Tibial nerve (tissue), 4 donors: Measurements from ENCODE around the gene GDF15. TPM values are rescaled to one million over a fixed set of nuclear protein-coding genes. Genes with fewer than 3 reads are reported as not detected.
A peak's percentile ranks its signal among the peaks of the same experiment; 100 is the strongest.

Experiments
- DNase-seq, 2 donors: peaks; one replicate each; pipeline ENCODE4 v3.0.0-alpha.2; 2019; ENCODE audit warnings: low spot score in 2 of 2
- H3K27ac ChIP-seq, 4 donors: fragments of 200-600 bp; sonication (generic) in 3 of 4; one replicate each; pipeline ENCODE4 v1.5.1; 2017 to 2019; ENCODE audit warnings: mild to moderate bottlenecking in 1 of 4
- H3K27me3 ChIP-seq, 2 donors: fragments of 200-600 bp; sonication (generic) in 1 of 2; one replicate each; pipeline versions ENCODE4 v1.5.1 to v1.6.0; 2017 to 2019
- H3K36me3 ChIP-seq, 3 donors: fragments of 200-600 bp; sonication (generic); one replicate each; pipeline ENCODE4 v1.5.1; 2018 to 2019
- H3K4me1 ChIP-seq, 4 donors: fragments of 200-600 bp; sonication (generic) in 3 of 4; one replicate each; pipeline ENCODE4 v1.5.1; 2017 to 2019
- H3K4me3 ChIP-seq, 4 donors: fragments of 200-600 bp; sonication (generic) in 3 of 4; one replicate each; pipeline ENCODE4 v1.5.1; 2017 to 2019; ENCODE audit warnings: mild to moderate bottlenecking in 1 of 4, moderate library complexity in 1 of 4
- H3K9me3 ChIP-seq, 4 donors: fragments of 200-600 bp; sonication (generic) in 3 of 4; one replicate each; pipeline ENCODE4 v1.5.1; 2017 to 2019
- CTCF ChIP-seq, 5 experiments: fragments of 200-600 bp in 3 of 5; fragments of 450-650 bp in 2 of 5; sonication (generic) in 3 of 5; IDR thresholded peaks; one replicate each; pipeline ENCODE4 v1.5.1; 2016 to 2019; ENCODE audit warnings: antibody characterized with exemption in 5 of 5, mild to moderate bottlenecking in 3 of 5, moderate library complexity in 2 of 5
- EP300 ChIP-seq, 2 donors: sonication (generic); formaldehyde crosslinking; IDR thresholded peaks; one replicate each; pipeline ENCODE4 v1.6.1; 2017; ENCODE audit warnings: antibody characterized with exemption in 2 of 2, mild to moderate bottlenecking in 1 of 2
- POLR2A ChIP-seq, 2 donors: fragments of 450-650 bp; IDR thresholded peaks; one replicate each; pipeline ENCODE4 v1.6.1; 2017; ENCODE audit warnings: antibody characterized with exemption in 2 of 2, mild to moderate bottlenecking in 2 of 2, moderate library complexity in 2 of 2
- WGBS, 2 donors: methylation state at CpG; one replicate each; pipeline ENCODE4 v1.1.5; 2018; 5-methylcytosine and 5-hydroxymethylcytosine counted together
- total RNA-seq, 4 donors: library from RNA; depleted of rRNA; stranded (reverse); fragments of >200 nt; gene quantifications; one replicate each; pipeline ENCODE4 v1.1.0, GENCODE V29; 2016

Gene GDF15
- total RNA-seq, 4 donors from 2014 or later, result 4.2 to 31.0 (median 13.2) TPM

DNA sequence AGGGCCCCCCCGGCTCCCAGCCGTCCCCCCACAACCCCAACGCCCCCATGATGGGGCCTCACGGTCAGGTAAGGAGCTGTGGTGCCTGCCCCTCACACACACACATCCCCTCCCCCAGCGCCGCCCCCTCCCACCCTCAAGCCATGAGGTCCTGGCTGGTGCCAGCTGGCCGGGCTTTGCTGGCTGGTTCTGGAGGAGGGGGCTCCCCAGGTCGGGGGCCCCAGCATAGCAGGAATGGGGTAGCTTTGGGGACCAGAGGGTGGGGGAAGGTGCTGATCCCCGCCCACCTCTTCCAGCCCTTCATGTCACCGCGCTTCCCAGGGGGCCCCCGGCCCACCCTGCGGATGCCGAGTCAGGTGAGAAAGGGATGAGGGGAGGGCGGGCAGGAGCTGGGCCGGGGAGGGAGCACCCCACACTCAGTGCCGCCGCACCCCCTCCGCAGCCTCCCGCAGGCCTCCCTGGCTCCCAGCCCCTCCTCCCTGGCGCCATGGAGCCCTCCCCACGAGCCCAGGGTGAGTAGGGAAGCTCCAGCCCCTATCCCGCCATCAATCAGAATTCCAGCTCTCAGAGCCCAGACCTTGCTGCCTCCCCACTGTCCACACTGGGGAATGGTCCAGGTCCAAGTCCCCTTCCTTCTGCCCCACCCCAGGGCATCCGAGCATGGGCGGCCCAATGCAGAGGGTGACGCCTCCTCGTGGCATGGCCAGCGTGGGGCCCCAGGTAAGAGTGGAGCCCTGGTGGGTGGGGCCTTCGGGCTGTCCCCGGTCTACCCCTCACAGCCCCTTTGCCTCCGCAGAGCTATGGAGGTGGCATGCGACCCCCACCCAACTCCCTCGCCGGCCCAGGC lies 45.6 kb downstream of the GDF15 start:
- Histone ChIP-seq H3K4me3 (no peak overlapping the region), H3K27ac (peak overlapping the region in 1 of 4 donors; percentile 36), H3K9me3 (no peaks in the 10 kb centered on the region), H3K36me3 (peaks cover 0 to 50% (median 0%) of the 10 kb centered on the region in 3 donors), H3K27me3 (no peaks in the 10 kb centered on the region), H3K4me1 (peaks cover 0 to 67% (median 29%) of the 10 kb centered on the region in 4 donors)
- 84 to 86% methylated on average over 26 to 32 of the region's 34 CpGs for WGBS, 2 donors
- no peak for TF ChIP-seq CTCF (IDR thresholded peaks at IDR 0.05)
- no peak for TF ChIP-seq EP300 (IDR thresholded peaks at IDR 0.05)
- TF ChIP-seq POLR2A (IDR thresholded peaks at IDR 0.05), result no peak
- no peak for DNase-seq

DNA sequence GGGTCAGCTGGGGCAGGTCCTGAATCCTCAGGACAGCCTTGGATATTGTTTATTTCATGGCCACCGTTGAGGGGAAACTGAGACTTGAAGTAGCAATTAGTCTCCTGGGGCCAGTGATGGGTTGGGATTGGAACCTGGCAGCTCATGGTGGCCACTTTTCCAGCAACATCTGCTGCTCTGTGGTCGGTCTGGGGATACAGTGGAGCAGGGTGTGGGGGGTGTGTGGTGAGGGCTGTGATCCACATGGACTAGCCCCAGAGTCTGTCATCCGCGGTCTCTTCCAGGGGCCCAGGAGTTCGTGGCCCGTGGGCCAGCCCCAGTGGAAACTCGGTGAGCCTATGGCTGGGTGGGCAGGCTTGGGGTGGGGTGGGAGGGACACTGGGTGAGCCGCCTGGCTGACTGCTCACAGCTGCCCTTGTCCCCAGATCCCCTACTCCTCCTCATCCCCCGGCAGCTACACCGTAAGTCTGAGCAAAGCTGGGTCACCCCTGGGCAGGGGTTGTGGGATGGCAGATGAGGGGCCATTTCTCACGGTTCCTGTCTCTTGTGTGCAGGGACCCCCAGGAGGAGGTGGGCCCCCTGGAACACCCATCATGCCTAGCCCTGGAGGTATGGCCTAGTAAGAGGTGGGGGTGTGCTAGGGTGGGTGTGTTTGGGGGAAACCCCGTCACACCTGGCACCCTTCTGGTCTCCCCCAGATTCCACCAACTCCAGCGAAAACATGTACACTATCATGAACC lies 46.5 kb downstream of the GDF15 start:
- TF ChIP-seq POLR2A (IDR thresholded peaks at IDR 0.05) (no peak), EP300 (IDR thresholded peaks at IDR 0.05) (no peak), CTCF (IDR thresholded peaks at IDR 0.05) (no peak)
- no peaks in the 10 kb centered on the region for H3K9me3 ChIP-seq
- WGBS, 2 donors, result 70 to 81% methylated on average over 9 to 11 of the region's 13 CpGs

GRCh38 chr19:18433015-18433691 lies 47.2 kb downstream of the GDF15 start:
- no peak for DNase-seq
- WGBS, 2 donors, result 33 to 42% methylated on average over 20 to 27 of the region's 59 CpGs
- Histone ChIP-seq H3K27ac (peak overlapping the region in 2 of 4 donors; percentile 70 to 79), H3K4me3 (peak overlapping the region; percentile 3 to 58 (median 38)), H3K36me3 (peaks cover 0 to 39% (median 0%) of the 10 kb centered on the region in 3 donors), H3K4me1 (peaks cover 0 to 68% (median 39%) of the 10 kb centered on the region in 4 donors), H3K27me3 (no peaks in the 10 kb centered on the region), H3K9me3 (no peaks in the 10 kb centered on the region)
- no peak for TF ChIP-seq CTCF (IDR thresholded peaks at IDR 0.05)
- TF ChIP-seq POLR2A (IDR thresholded peaks at IDR 0.05), result no peak
- no peak for TF ChIP-seq EP300 (IDR thresholded peaks at IDR 0.05)

More for the DNA sequence above, 46.5 kb downstream of the GDF15 start:
- Histone ChIP-seq H3K36me3 (peaks cover 0 to 46% (median 0%) of the 10 kb centered on the region in 3 donors), H3K27me3 (no peaks in the 10 kb centered on the region), H3K27ac (peak overlapping the region in 3 of 4 donors; percentile 36 to 79 (median 70)), H3K4me1 (peaks cover 0 to 67% (median 35%) of the 10 kb centered on the region in 4 donors), H3K4me3 (peak overlapping the region in 1 of 4 donors; percentile 58)
- DNase-seq, result no peak

DNA sequence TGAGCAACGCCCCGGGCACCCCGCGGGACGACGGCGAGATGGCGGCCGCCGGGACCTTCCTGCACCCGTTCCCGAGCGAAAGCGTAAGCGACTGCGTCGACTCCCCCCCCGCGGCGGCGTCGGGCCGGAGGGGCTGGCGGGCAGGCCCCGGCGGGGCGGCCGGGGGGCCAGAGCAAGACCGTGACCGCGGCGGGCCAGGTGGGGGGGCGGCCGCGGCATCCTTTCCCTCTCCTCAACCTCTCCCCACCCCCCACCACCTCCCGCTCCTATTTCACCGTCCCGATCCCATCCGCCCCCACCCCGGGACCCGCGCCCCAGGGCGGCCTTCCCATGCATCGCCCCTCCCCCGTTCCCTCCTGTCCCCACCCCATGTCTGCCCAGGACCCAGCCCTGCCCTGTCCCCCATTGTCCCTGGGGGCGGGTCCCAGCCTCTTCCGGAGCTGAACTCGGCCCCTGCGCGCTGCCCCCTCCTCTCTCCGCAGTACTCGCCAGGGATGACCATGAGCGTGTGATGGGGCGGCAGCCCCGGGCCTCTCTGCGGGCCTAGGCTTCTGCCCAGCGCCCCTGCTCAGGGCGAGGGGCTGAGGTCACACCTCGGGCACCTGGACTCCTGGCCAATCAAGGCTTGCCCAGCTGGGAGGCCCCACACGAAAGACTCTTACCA lies 47.9 kb downstream of the GDF15 start:
- peaks cover 0 to 36% (median 0%) of the 10 kb centered on the region in 3 donors for H3K36me3 ChIP-seq
- WGBS, 2 donors, result 23 to 37% methylated on average over 15 to 32 of the region's 60 CpGs
- DNase-seq, result no peak
- TF ChIP-seq POLR2A (IDR thresholded peaks at IDR 0.05) (no peak), EP300 (IDR thresholded peaks at IDR 0.05) (no peak), CTCF (IDR thresholded peaks at IDR 0.05) (no peak)
- no peaks in the 10 kb centered on the region for H3K9me3 ChIP-seq
- H3K4me3 ChIP-seq, result peak overlapping the region in 3 of 4 donors; percentile 26 to 58 (median 50)
- H3K27me3 ChIP-seq, result no peaks in the 10 kb centered on the region
- peaks cover 0 to 68% (median 36%) of the 10 kb centered on the region in 4 donors for H3K4me1 ChIP-seq
- H3K27ac ChIP-seq, result peak overlapping the region; percentile 5 to 79 (median 68)
